Activated CD4-positive, alpha-beta T cell treated with anti-CD3 and anti-CD28 coated beads for 4 hours (primary cell): ENCODE measurements around the gene ZFYVE28.
"Not testable (repeated sequence)": the region's sequence is repeated elsewhere in the genome, so short reads cannot be mapped to it uniquely, and the experiment has no call there.

ENCODE experiments used
- DNase-seq, 2 donors: peaks; one replicate each; pipeline ENCODE4 v3.0.0-alpha.2; 2020

The ZFYVE28 gene

DNA sequence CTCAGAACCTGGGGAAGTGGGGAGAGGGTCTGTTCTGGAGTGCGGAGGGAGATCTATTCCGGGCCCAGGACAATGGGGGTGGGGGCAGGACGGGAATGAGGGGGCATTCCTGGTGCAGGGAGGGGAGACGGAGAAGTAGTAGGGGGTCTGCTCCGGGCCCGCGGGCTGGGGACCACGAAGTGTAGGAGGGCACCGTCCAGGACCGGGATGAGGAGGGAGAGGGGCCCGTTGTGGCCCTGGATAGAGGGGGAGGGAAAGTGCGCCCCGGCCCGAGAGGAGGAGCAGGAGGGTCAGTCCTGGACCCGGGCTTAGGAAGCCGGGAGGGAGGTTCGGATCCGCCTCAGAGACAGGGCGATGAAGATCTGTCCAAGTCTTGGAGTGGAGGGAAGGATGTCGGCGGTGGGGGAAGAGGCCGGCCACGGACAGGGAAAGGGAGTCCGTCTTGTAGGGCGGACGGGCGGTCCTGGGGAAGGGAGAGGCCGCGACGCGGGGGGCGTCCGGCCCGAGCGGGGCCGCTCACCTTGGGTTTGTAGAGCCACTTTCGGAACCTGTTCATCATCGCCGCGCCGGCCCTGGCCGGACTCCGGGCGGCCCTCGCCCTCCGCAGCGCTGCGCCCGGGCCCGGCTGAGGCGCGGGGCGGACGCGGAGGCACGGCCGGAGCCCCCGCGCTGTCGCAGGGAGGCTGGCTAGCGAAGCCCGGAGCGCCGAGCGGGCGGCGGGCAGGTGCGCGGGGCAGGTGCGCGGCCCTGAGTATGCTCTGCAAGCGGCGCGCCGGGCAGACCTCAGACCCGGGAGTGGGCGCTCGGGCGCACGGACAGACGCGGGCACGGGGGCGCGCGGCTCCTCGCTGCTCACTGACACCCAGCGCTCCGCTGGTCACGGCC lies at the start of gene ZFYVE28:
Gene ZFYVE28, minus strand, starts transcription at position 881 of the 885 bp plus-strand sequence. Its CDS starts 322 bp downstream, at position 559.
- DNase-seq: no peak

DNA sequence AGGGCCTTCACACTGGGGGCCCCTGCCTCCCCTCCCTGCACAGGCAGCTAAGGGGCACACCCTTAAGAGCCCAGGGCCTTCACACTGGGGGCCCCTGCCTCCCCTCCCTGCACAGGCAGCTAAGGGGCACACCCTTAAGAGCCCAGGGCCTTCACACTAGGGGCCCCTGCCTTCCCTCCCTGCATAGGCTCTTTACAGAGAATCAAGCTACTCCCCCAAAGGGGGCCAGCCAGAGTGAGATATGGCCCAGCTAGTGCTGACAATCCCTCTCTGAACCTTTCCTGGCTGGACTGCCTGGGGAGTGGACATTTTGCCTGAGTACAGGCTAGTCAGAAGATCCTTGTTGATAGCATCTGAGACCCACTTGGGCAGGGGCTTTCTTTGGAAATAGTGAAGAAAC lies 47.1 kb upstream of the ZFYVE28 start:
- not testable (repeated sequence) for DNase-seq

DNA sequence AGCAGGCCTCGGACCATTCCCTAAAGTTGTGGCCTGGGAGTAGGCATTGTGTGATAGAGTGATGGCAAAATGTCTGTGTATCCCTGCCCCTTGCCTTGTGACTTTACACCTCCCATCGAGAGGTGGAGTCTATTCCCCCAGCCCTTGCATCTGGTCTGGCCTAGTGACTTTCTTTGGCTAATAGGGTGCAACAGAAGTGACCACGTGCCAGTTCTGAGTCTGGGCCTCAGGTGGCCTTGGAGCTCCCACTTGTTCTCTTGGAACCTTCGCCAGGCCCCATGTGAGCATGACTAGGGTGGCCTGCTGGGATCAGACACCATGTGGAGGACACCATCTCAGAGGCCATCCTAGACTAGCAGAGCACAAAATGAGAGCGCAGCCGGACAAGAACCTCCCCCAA lies 46.6 kb upstream of the ZFYVE28 start:
- no peak for DNase-seq

DNA sequence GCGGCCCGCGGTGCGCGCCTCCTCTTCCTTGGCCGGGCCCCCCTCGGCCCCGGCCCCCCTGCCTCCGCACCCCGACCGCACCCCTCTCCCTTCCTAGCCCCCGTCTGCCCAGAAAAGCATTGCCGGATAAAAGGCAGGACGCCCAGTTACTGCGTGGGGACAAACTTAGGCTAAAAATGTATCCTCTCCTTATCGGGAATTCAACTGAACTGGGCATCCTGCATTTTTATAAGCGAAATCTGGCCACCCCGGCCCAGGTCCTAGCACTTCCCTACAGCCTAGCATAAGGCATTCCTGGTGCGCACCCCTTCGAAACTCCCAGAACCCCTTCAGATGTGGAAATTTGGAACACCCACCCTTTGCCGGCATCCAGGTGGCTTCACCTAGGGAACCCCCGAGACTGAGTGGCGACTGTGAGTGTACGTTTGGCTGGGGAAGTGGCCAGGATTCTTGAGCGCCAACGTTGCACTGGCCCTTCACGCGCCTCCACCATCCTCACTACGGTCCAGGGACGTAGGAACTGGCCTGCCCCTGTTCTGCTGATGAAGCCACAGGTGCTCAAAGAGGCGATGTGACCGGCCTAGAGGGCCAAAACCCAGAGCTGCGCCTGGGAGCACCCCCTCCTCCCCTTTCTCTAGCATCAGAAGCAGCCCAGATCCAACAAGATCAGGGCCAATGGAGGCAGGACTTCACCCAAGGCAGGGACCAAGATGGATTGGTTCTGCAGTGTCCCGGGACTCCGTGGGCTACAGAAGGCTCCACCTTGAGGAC lies 44.7 kb upstream of the ZFYVE28 start:
- no peak for DNase-seq

DNA sequence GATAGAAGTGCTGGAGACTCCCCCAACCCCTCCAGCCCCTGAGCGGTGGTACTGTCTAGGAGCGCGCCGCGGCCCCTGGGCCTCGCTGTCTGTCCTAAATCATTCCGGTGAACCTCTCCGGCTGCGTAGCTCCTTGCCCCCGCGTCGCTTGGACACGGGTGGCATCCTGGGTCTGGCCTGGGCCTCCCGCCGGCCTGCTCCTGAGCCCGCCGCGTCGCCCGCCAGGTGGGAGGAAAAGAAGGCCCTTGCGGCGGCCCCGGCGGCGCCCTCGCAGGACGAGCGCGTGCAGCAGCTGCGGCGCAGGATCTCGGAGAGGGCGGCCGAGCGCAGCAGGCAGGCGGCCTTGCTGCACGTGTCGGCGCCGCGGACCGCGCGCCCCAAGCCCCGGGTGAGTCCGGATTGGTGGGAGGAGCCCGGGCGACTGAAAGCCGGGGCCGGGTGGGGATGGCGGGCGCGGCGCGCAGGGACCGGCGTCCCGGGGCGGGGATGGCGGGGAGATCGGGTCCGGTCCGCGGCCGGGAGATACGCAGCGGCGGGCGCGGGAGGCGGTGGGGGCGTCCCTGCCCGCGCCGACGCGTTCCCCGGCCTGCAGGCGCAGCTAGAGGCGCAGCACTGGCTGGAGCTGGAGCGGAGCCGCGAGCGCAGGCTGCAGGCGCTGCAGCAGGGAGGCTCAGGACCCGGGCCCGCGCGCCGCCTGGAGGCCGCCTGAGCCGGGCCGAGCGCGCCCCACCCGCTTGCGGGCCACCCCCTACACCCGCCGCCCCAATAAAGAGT lies 44.0 kb upstream of the ZFYVE28 start:
- DNase-seq: peak; percentile 58 to 69

DNA sequence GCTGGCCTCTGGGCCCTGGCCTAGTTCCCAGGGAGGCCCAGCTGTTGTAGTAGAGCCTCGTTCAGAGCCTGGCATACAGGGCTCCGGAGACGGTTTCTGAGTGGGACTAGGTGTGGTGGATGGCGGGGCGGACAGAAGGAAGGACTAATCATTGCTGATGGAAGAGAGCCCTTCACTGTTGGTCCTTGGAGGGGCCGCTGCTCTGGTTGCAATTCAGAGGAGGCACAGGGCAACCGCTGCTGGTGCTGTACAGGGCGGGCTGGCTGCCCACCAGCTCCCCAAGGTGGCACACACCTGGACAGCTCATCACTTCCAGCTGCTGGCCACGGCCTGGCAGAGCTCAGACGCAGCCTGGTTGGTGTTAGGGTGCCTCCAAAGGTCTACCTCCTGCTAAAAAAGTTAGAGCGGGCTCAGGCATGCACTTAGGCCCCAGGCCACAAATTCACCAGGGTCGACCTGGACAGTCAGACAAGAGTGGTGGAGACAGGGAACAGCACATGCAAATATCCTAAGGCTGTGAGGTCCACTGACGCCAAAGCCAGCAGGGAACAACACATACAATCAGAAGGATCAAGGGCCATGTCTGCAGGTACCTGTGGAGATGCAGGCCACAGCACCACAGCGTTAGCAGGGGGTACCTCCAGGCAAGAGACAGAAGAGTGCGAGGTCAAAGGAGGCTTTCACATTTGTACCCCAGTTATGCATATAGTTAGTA lies 43.0 kb upstream of the ZFYVE28 start:
- no peak for DNase-seq

DNA sequence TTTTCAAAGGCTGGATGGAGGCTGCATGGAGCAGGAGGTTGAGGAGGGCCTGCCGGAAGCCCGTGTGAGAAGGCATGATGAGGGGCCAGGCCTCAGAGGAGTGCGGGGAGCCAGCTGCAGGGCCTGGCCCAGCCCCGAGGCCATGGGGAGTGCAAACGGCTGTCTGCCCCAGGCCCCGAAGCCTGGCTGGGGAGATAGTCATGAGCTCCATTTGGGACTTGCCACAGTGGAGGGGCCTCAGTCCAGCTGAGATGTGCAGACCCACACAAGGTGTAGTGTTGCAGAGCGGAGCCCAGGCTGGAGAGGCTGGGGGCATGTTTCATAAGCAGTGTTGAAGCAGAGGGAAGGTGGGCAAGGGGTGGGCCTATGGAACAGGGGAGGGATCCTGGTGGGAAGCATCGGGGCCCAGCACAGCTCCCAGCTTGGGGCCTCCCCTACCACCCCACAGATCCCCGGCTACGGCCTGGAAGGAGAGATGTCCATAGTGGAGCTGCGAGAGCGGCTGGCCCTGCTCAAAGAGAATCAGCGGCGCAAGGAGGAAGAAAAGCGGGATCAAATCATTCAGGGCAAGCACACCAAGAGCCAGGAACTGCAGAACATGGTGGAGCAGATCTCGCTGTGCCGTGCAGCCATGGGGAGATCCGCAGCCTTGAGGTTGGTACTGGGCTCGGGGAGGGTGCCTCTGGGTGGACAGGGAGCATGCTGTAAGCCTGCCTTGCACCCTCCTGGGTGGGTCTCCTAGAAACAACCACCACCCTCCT lies 41.3 kb upstream of the ZFYVE28 start:
- DNase-seq: no peak

DNA sequence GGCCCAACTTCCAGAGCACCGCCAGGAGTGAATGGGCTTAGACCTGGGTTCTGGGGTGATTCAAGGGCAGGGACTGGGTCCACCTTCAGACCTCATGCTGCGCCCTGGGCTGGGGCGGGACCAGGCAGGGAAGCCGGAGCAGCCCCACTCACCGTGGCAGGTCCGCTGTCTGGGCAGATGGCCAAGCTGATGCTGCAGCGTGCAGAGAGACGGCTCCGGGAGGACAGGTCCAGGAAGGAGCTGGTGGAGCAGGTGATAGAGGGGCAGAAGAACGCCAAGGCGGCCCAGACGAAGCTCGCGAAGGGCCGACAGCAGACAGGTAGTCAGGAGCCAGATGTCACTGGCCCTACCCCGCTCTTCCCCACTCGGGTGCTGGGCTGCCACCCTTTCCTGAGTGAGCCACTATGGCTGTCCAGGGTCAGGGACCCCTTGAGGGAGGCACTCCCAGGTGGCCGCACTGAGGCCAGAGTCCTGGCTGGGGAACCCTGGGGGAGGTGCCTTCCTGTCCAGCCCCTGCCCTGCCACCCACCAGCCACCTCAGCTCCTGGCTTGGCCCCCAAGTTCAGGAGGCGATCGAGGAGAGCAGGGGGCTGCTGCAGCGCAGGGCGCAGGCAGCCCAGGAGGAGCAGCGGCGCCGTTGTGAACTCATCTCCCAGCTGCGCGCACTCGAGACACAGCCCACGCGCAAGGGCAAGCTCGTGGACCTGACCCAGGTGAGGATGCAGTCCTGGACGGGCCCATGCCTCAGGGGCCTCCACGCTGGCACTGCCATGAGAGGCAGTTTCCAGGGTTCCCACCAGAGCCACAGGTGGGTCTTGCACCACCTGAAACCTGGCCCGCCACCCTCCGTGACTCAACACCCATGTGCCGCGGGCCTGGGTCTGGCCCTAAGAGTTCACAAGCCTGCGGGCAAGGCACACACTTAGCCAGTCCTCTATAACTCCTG lies 40.4 kb upstream of the ZFYVE28 start:
- no peak for DNase-seq

DNA sequence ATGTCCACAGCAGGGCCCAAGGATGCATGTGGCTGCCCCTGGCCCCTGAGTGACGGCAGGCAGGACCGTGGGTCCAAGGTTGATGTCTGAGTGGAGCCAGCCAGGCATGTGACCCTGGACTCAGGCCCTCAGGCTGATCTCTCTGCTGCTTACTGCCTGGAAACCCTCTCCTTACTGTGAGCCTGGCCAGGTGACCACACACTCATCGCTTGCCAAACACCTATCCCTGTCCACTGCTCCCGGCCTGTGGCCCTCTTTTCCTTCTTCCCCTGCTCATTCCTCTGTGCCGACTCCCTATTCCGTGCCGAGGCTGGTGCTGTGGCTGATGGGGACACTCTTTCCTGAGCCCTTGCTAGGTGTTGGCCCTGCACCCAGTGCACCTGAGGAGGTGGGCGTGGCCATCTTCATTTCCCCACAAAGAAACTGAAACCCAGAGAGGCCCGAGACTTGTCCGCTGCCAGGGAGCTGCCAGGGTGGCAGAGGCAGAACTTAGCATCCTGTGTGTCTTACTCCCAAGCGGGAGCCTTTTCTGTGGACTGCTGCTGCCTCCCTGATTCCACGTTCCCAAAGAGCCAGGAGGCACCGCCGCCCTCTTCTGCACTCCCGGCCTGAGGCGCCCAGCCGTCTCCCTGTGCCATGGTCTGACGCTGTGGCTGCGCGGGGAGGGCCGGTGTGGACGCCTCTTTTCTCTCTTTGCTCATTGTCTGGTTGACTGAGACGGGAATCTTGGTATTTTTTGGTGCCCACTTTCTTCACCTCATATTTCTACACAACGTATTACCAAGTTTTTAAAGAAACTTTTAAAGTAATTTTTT lies 39.2 kb upstream of the ZFYVE28 start:
- no peak for DNase-seq

DNA sequence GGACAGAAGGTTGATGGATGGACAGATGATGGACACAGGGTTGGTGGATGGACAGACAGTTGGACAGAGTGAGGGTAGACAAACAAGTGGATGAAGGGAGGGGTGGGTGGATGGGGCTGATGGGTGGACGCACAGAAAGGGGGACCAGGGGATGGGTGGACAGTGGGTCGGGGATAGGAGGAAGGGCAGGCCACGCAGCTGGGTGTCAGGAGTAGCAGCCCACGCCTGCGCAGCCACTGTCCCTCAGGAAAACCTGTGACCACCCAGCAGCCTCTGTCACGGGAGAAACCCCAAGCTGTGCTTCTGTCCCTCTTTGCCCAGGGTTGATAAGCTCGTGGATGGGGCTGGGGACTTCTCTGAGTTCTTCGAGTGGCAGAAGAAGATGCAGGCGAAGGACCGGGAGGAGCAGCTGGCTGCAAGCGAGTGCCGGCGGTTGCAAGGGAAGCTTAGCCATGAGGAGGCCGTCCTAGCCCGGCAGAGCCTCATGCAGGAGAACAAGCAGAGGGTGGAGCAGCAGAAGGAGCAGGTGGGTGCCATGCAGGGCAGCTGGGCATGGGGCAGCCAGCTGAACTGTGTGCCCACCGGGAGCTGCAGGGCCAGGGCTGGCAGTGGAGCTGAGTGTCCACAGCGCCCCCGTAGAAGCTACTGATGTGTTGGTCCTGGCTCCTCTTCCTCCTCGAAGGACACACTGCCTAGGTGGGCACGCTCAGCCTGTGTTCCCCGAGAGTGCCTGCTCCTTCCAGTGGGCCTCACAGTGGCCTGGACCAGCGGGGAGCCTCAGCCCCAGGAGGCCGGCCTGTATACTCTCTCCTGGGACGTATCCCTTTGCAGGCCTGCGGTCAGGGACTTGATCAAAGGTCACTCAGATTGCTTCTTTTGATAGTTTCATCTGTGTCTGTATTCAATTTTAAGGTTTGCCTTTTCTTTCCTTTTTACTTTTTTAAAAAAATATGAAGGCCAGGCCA lies 33.7 kb upstream of the ZFYVE28 start:
- no peak for DNase-seq

DNA sequence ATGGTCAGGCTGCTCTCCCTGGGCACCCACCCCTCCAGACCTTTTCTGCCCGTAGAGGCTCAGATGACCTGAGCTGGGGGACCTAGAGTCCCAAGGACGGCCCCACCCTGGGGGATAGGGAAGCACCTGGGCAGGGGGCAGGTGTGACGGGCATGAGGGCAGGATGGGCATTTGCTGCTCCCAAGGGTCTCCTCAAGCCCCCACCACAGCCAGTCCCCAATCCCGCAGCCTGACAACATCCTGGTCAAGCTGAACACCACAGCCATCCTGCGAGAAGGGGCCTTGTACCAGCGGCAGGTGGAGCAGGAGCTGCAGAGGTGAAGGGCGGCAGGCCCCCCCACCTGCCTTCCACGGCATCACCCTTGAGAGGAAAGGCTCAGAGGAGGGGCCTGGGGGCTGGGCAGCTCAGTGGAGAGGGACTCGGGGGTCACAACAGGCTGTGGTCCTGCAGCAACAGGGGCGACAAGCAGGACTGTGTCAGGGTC lies 32.6 kb upstream of the ZFYVE28 start:
- DNase-seq: no peak

DNA sequence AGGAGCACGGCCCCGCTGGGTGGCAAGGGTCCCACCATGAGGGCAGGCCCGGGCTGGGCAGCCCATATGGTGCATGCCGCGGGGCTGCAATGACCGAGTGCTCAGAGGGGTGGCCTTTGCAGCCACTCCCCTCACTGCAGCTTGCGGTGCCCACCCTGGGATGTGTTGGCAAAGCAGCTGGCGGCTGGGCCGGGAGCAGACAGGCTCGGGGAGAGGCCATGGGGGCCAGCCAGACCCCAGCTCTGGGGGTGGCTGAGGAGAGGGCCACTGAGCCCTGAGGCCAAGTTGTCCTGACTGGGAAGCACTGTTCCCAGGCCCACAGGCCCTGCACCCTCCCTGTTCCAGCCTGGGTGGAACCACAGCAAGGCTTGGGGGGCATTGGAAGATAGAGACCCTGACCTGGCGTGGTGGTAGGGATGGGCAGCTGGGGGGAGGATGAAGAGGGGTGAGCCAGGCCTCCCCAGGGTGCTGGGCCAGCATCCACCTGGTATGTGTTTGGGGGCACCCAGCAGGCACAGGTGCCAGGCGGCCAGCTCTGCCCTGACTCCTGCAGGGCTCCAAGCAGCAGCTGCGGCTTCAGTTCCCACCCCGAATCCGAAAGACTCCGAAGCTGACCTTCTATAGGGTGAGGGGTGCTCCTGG lies 32.1 kb upstream of the ZFYVE28 start:
- DNase-seq: no peak

DNA sequence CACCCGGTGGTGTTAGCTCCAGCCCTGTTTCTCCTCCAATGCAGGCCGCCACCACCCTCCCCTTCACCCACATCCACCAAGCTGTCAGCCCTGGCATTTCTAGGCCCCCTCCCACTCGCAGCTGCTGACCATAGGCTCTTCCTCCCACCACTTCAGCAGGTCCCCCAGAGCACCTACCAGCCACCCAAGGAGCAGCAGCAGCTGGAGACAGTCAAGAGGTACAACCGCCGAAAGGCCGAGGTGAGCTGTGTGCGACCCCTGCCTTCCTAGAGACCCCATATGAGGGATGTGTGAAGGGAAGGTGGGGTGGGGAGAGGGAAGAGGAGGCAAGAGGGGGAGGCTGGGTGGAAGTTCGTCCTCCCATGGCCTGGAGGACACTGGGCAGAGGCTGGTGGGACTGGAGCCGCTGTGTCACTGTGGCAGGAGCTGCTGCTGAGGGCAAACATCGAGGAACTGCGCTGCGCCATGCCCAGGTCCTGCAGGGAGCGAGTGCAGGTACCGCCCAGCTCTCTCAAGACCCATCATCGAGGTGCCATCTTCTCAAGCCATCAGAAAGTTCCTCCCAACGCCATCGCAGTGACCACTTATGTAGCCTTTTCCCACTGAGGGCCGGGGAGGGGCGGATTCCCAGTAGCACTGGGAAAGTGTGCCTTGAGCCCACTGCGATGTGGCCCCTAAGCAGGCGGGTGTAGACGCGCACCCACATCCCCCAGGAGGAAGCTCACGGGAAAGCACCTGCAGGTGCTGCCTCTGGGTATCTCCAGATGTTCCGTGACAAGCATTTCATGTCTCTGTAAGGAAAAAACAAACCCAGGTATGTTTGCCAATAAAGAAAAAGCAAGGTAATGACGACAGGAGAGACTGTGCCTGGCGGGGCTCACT lies 31.3 kb upstream of the ZFYVE28 start:
- DNase-seq: no peak

DNA sequence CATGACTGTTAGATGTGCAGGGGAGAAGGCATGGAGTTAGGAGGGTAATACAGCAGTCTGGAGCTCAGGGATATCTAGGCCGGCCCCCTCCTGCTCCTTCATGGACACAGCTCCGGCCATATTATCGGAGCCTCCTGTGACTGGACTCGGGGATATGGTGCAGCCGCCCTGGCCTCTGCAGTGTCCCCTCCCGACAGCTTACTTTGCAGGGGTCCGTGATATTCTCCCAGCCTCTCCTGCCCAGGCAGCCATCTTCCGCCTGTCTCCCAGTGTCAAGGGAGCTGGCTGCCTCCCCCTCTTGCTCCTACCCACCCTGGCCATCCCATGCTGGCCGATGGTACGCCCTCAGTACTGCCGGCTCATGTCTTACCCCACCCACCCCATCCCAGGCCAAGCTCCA lies 30.6 kb upstream of the ZFYVE28 start:
- DNase-seq: no peak

DNA sequence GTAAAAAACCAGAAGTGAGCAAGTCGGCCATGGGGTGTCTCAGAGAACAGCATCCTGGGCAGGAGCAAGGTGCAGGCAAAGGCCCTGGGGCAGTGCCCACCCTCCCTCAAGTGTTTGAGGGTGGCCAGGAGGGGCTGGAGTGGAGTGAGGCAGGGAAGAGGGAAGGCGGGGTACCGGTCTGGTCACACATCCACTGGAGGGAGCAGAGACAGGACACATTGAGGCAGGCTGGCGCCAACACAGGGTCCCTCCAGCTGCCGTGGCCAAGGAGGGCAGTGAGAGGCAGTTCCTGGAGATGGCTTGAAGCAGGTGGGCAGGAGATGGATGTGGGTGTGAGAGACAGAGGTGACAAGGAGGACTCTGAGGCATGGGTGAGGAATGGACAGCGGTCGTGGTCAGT lies 30.1 kb upstream of the ZFYVE28 start:
- DNase-seq: no peak

DNA sequence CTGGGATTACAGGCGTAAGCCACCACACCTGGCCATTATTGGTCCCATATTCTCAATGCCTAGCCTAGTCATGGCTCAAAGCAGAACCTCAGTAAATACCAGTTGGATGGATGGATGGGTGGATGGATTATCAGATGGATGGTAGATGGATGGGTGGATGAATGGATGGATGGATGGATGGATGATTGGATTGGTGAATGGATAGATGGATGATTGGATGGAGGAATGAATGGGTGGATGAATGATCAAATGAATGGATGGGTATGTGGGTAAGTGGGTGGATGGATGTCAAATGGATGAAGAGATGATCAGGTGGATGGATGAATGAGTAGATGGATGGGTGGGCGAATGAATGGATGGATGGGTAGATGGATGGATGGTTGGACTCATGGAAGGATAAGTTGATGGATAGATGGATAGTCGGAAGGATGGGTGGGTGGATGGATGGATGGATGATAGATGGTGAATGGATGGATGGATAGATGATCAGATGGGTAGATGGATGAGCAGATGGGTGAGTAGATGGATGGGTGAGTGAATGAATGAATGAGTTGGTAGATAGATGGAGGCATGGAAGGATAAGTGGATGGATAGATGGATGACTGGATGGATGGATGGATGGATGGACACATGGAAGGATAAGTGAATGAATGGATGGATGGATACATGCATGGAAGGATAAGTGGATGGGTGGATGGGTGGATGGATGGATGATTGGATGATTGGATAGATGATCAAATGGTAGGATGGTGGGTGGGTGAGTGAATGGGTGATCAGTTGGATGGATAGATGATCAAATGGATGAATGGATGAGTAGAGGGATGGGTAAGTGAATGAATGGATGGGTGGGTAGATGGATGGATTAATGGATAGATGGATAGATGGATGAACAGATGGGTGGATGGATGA lies 28.5 kb upstream of the ZFYVE28 start:
- DNase-seq: no peak
